WERI-Rb-1 (cell line): Measurements from ENCODE around the gene BMP6.

Source experiments
- DNase-seq: peaks from one replicate; pipeline ENCODE4 v3.0.0-alpha.2; 2020
- H3K27ac ChIP-seq: fragments of 250-450 bp; sonication (Bioruptor Pico); 2 replicates; pipeline ENCODE4 v1.5.1; 2020; ENCODE audit warnings: mild to moderate bottlenecking, moderate library complexity
- H3K27me3 ChIP-seq: fragments of 250-450 bp; sonication (Bioruptor Pico); 2 replicates; pipeline ENCODE4 v1.5.1; 2021; ENCODE audit warnings: mild to moderate bottlenecking, low read depth, moderate library complexity; ENCODE audit not compliant: insufficient read depth, severe bottlenecking
- H3K36me3 ChIP-seq: fragments of 250-450 bp; sonication (Bioruptor Pico); 2 replicates; pipeline ENCODE4 v1.5.1; 2020; ENCODE audit warnings: mild to moderate bottlenecking, moderate library complexity
- H3K4me3 ChIP-seq: 2 replicates; pipeline ENCODE4 v1.5.1; 2011; ENCODE audit warnings: low read depth, mild to moderate bottlenecking, control low read depth, low read length
- H3K9me3 ChIP-seq: fragments of 250-450 bp; sonication (Bioruptor Pico); 2 replicates; pipeline ENCODE4 v1.5.1; 2021; ENCODE audit warnings: mild to moderate bottlenecking, moderate library complexity; ENCODE audit not compliant: severe bottlenecking
- TF ChIP-seq, protein P1 (sequence below): IDR thresholded peaks from 2 replicates; pipeline ENCODE4 v1.5.1; 2011; ENCODE audit warnings: low read depth, mild to moderate bottlenecking, control low read depth, inconsistent platforms, low read length

BMP6 gene

DNA sequence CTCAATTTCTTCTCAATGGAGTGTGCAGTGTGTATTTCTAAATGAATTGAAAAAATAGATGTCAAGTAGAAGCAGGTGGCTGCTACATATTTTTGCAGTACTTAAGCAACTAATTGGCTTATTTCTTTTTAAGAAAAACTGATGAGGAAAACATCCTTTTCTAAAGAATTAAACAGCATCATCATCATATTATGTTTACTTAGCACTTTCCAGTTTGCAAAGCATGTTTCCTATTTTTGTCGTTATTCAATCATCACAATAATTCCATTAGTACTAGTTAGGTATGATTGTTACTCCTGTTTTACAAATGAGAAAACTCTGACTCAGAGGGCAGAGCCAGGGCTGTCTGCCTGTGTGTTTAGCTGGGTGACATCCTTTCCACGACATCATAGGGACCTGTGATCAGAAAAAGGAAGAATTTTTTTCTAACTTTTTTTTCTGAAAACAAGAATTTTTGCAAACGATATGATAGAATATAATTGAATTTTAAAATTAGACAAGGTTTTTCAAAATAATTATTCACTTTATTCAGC, 22.7 kb upstream of the BMP6 start:
- H3K27me3 ChIP-seq = peaks cover 30% of the 10 kb centered on the region
- no peak for DNase-seq

DNA sequence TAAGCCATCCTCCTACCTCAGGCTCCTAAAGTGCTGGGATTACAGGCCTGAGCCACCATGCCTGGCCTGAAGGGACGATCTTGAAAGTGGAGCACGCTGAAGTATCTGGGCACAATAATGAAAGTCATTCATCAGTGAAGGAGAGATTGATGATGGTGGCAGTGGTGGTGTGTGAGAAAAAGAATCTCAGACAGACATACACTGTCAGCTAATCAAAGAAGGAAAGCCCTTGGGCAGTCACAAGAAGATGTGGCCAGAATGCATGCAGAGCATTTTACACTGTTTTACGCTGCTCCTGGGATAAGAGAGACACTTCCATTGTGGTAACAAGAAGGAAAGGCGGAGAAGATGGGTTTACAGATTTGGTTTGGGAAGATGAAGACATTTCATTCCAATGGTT, 20.4 kb upstream of the BMP6 start:
- no peaks in the 10 kb centered on the region for H3K36me3 ChIP-seq
- DNase-seq = no peak
- H3K9me3 ChIP-seq = peaks cover 3% of the 10 kb centered on the region
- no peak overlapping the region for H3K27ac ChIP-seq
- no peak overlapping the region for H3K4me3 ChIP-seq
- TF ChIP-seq, protein P1, sequence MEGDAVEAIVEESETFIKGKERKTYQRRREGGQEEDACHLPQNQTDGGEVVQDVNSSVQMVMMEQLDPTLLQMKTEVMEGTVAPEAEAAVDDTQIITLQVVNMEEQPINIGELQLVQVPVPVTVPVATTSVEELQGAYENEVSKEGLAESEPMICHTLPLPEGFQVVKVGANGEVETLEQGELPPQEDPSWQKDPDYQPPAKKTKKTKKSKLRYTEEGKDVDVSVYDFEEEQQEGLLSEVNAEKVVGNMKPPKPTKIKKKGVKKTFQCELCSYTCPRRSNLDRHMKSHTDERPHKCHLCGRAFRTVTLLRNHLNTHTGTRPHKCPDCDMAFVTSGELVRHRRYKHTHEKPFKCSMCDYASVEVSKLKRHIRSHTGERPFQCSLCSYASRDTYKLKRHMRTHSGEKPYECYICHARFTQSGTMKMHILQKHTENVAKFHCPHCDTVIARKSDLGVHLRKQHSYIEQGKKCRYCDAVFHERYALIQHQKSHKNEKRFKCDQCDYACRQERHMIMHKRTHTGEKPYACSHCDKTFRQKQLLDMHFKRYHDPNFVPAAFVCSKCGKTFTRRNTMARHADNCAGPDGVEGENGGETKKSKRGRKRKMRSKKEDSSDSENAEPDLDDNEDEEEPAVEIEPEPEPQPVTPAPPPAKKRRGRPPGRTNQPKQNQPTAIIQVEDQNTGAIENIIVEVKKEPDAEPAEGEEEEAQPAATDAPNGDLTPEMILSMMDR = no peak
- H3K27me3 ChIP-seq = peaks cover 30% of the 10 kb centered on the region

More for the DNA sequence above, 22.7 kb upstream of the BMP6 start:
- Histone ChIP-seq H3K4me3 (no peak overlapping the region), H3K9me3 (peaks cover 3% of the 10 kb centered on the region), H3K36me3 (no peaks in the 10 kb centered on the region), H3K27ac (no peak overlapping the region)
- TF ChIP-seq, protein P1 = no peak

GRCh38 chr6:7706269-7706668, 19.6 kb upstream of the BMP6 start:
- Histone ChIP-seq H3K4me3 (no peak overlapping the region), H3K27me3 (peaks cover 30% of the 10 kb centered on the region), H3K9me3 (peaks cover 8% of the 10 kb centered on the region), H3K36me3 (no peaks in the 10 kb centered on the region), H3K27ac (no peak overlapping the region)
- no peak for DNase-seq
- TF ChIP-seq, protein P1 = no peak

- DNase-seq = no peak
- Histone ChIP-seq H3K27ac (no peak overlapping the region), H3K36me3 (no peaks in the 10 kb centered on the region), H3K4me3 (no peak overlapping the region), H3K27me3 (peaks cover 21% of the 10 kb centered on the region), H3K9me3 (peaks cover 8% of the 10 kb centered on the region)
- TF ChIP-seq, protein P1 = no peak
These were observed 18.1 kb upstream of the BMP6 start for GRCh38 chr6:7707787-7708186.

- no peak for DNase-seq
- Histone ChIP-seq H3K9me3 (peaks cover 6% of the 10 kb centered on the region), H3K27me3 (peaks cover 31% of the 10 kb centered on the region), H3K36me3 (no peaks in the 10 kb centered on the region), H3K27ac (no peak overlapping the region), H3K4me3 (no peak overlapping the region)
- TF ChIP-seq, protein P1 = no peak
These were observed 6.5 kb upstream of the BMP6 start for GRCh38 chr6:7719364-7719850.

GRCh38 chr6:7720346-7720745, 5.6 kb upstream of the BMP6 start:
- Histone ChIP-seq H3K36me3 (no peaks in the 10 kb centered on the region), H3K9me3 (peaks cover 6% of the 10 kb centered on the region), H3K27me3 (peaks cover 40% of the 10 kb centered on the region), H3K27ac (no peak overlapping the region), H3K4me3 (no peak overlapping the region)
- no peak for DNase-seq
- TF ChIP-seq, protein P1 = no peak
